ENCODE results near the gene ELMOD3.

- TF ChIP-seq NFE2 (IDR thresholded peaks at IDR 0.05; ENCODE audit: low read depth) = no peak
- no peak for TF ChIP-seq POLR2A (conservative IDR thresholded peaks at IDR 0.05)
- no peak for TF ChIP-seq E2F8 (IDR thresholded peaks at IDR 0.05; ENCODE audit: low read depth, partially characterized antibody)
- TF ChIP-seq RBFOX2 (IDR thresholded peaks at IDR 0.05; ENCODE audit: low read depth, low read length) = no peak
- no peak for TF ChIP-seq CTCF (IDR thresholded peaks at IDR 0.05 in 2 of 3, conservative IDR thresholded peaks at IDR 0.05 in 1 of 3; ENCODE audit: insufficient read depth in 2 of 3, low read depth in 1 of 3, low read length in 3 of 3)
- no peak for TF ChIP-seq NCOA2 (IDR thresholded peaks at IDR 0.05; ENCODE audit: partially characterized antibody in 2 of 2)
These were observed 23.5 kb upstream of the ELMOD3 start for GRCh38 chr2:85330839-85331636.

Measured in K562 (cell line).